HG02943 (cell line): ENCODE results near the gene ACAA2.

Experiments used
- ATAC-seq: cut with Tn5 transposase; IDR thresholded peaks from one replicate; pipeline ENCODE4 v1.9.1; 2021; ENCODE audit warnings: mild to moderate bottlenecking, low read depth, moderate library complexity; ENCODE audit not compliant: unreplicated experiment

The ACAA2 gene

GRCh38 chr18:49769047-49769728, 44.1 kb downstream of the ACAA2 start:
- ATAC-seq, result no peak

GRCh38 chr18:49768051-49768391, 45.3 kb downstream of the ACAA2 start:
- ATAC-seq, result no peak

DNA sequence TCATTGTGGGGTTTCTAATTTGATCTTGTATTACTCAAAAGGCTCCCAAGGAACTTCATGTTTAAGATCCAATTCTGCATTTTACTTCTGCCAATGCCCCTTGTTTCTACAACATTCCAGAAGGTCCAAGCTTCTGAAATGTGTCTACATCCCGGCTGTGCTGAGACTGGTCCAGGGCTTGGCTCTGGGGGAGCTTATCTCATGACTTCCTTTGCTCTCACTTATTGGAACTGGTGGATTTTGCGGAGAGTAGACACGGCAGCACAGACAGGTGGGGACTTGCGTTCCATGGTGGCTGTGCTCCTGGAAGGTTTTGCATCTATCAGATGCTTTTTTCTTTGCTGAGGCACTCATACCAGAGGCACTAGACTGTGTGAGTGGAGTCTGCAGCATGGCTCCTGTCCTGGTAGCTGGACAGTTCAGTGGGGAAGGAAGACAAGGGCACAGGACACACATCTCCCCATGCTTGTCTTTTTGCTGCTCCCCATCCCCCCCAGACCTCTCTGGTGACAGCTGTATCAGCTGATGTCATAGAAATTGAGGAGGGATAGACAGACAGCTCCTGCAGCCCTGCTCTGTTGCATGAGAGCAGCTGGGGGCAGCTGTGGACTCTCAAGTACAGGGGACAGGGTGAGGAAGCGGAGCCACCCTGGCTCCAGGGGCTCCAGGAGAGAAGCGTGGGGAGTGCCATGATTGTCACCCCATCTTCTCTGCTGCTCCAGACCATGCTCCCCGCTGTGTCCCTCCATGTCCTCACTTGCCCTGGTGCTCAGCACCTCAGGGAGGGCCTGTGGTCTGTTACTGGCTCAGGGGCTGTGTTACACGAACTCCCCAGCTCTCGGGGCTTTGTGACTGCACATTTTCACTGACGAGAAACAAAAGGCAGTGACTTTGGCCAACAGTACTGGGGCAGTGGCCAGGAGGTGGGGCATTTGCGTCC, 46.0 kb downstream of the ACAA2 start:
- no peak for ATAC-seq

DNA sequence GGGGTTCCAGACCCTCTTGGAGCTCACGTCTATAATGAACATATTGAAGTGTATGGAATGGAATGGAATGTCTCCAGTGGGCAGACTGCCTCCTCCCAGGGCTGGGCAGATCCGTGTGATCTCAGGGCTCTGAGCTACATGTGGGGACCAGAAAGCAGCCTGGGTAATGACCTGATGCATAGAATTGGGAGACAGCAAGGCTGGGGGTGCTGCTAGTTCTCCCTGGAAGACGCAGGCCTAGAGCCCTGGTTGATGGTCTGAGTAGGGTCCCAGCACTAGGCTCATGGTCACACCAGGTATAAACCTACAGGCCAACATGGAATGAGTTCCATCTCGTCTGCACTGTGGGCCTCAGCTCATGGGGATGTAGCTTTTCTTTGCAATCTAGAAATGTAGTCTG, 46.7 kb downstream of the ACAA2 start:
- ATAC-seq, result no peak

- ATAC-seq, result no peak
Measured at GRCh38 chr18:49764032-49764431, 49.3 kb downstream of the ACAA2 start.

DNA sequence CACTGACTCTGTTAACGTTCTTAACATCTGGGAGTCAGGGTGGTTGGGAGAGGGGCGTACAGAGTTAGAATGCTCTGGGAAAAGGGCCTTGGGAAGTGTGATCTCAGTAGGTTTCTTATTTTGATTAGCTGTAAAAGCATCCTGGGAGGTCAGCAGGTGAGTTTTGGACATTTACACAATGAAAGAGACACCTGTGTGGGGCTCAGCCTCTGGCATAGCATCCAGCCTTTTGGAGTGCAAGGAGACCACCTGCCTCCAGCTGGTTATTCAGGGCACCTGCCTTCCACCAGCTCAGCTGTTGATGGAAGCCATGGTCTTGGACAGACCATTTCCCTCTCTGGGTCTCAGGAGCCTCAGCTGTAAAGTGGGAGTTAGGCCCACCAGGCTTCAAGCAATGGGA, 49.7 kb downstream of the ACAA2 start:
- no peak for ATAC-seq

DNA sequence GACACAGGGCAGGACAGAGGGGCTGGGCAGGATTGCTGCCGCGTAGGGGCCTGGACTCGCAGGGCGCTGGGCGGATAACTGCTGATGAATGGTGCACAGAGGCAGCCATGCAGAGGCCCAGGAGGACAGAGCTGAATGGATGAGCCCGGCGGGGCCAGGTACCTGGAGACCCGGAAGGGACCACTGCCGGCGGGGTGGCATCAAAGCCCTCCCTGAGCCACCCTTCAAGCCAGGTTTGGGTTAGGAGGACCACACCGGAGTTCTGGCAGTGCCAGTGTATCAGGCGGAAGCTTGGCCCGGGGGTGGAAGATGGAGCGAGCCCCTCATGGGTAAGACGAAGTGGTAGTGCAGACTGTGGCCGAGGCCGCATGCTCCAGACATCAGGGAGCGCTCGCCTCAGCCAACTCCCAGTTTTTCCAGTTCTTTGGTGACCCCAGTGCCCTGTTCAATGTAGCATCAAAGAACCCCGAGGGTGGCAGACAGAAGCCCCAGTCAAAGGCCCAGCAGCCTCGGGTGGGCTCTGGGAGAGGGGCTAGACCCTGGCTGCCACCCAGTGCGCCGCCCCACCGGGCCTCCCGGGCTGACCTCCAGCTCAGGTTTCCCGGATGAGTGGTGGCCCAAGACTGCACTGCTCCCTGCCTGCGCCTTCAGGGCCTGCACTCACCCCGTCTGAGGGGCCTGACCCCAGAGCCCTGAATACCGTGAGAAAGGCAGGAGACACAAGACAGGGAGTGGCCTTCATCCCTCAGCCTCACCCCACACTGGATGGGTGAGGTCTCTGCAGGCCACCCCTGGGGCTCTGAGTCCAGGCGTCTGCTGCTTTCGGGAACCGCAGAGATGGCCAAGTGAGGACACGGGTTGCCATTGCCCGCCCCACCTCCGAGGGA, 50.9 kb downstream of the ACAA2 start:
- ATAC-seq, result no peak

DNA sequence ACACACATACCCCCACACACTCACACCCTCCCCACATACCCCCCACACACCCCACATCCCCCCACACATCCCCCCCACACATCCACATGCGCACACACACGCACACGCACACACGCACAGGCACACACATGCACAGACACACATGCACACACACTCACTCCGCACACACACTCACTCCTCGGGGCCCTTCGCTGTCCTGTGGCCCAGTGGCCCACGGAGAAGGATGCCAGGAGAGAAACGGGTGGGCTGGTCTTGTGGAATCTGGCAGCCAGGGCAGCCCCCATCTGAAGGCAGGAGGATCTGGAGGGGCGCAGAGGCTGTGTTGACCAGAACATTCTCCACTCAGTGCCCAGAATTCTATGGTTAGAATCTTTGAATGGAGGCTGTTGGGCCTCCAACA, 51.6 kb downstream of the ACAA2 start:
- ATAC-seq, result no peak

GRCh38 chr18:49758263-49758610, 55.1 kb downstream of the ACAA2 start:
- ATAC-seq, result no peak

- no peak for ATAC-seq
Measured at GRCh38 chr18:49757513-49758262, 55.6 kb downstream of the ACAA2 start.

DNA sequence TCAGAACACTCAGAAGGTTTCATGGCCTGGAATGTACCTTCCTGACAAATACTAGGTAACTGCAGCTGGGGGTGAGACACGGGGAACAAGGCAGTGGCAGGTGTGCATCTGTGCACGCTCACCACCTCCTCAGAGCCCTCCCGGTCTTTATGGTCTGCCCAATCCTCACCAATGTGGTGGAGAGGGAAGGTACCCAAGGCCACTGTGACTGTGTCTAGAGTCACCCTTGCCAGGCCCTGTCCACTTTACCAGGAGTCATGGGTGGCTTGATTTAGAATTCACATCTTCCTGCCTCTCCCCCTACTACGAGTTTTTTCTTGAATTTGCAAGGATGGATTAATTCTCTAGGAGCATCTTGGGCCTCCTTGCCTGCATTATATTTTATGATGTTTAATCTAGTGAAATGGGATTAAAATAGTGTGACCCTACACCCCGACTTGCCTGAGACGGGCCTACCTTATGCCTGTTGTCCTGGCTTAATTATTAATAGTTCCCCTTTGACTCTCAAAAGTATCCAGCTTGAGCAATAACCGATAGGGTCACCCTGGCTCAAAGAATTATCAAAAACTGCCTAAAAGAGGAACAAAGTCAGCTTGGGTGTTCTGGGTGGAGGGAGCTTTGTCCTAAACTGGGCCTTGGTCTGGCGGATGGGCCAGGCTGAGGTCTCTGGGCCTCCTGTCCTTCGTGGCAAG, 56.5 kb downstream of the ACAA2 start:
- ATAC-seq, result no peak

DNA sequence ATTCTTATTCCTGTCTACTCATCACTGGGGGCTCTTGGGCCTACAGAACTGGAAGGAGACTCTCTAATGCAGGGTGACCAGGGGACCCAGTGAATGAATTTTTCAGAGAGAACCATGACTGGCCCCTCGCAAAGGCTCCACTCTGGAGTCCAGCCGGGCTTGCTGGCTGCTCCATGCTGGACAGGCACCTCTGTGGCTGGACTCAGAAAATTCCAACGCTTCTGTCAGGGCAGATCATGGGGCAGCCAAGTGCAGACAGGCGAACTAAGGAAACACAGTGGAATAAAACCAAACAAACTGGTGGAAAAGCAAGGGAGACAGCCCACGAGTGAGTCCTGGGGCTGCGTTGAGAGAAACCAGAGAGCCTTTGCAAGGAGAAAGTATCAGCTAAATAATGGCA, 57.2 kb downstream of the ACAA2 start:
- ATAC-seq, result no peak

- no peak for ATAC-seq
Measured at GRCh38 chr18:49755489-49755888, 57.8 kb downstream of the ACAA2 start.

GRCh38 chr18:49754866-49755265, 58.5 kb downstream of the ACAA2 start:
- no peak for ATAC-seq

DNA sequence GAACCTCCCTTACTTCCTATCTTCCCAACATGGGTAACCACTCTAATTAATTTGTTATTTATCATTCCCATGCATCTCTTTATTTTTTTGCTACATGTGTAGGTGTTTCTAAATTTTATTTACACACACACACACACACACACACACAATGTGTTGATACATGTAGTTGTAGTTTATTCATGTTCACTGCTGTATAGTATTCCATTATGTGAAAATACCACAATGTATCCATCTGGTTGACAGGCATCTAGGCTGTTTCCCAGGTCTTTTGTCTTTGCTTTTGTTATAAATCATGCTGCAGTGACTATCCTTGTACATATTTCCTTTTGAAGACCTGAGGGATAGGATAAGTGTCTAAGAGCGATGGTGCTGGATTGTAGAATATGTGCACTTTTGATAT, 59.7 kb downstream of the ACAA2 start:
- no peak for ATAC-seq

- no peak for ATAC-seq
Measured at GRCh38 chr18:49752095-49752457, 61.3 kb downstream of the ACAA2 start.

DNA sequence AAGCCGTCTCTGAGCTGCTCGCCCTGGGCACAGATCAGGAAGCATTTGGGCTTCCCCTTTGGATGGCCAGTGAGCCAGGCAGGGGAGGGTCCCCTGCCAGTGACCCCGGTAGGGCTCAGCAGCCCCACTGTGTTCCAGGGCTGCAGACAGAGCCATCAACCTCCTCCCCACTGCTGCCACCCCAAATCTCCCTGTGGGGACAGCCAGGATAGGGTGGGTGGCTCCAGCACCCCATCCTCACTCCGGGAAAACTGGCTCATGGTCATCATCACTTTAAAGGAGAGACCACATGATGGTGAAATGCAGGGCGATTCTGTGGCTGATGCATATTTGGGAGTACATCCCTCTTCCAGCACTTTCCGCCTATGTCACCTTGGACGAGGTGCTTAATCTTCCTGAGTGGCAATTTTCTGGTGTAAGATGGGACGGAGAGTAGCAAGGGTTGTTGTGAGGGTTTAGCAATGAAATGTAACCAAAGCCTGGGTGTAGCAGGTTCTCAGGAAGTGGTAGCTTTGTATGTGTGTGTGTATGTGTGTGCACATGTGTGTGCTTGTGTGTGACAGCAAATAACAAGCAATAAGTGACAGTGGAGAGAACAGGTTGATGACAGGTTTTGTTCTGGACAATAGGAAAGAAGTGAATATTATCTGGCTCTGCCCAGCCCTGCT, 61.8 kb downstream of the ACAA2 start:
- no peak for ATAC-seq

DNA sequence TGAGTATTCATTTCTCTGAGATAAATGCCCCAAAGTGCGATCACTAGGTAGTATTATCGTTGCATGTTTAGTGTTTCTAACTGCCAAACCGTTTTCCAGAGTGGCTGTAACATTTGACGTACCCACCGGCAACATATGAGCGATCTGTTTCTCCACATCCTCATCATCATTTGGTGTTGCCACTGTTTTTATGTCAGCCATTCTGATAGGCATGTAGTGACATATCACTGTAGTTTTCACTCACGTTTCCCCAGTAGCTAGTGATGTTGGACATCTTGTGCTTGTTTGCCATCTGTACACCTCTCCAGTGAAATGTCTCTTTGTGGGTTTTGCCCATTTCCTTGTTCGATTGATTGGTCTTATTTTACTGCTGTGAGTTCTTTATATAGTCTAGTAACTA, 63.8 kb downstream of the ACAA2 start:
- ATAC-seq, result no peak

DNA sequence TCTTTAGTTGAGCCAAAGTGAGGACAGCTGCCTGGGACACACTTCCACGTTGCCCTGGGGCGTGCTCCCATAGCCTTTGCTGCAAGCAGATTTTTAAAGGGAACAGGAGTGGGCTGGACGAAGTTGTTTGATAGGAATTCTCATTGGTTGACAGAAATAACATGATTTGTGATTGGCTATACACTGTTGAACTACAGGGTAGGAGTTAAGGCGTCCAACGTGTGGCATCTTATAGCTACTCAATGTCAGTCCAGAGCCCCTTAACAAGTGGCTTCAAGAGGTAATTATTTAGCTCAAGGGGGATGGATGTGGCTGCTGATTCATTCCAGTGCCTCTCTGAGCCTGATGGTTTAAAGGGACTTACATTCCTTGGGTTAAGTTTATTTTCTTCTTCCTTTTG, 65.5 kb downstream of the ACAA2 start:
- no peak for ATAC-seq
